ENCODE data around the gene GRID2. TPM values are rescaled to one million over a fixed set of nuclear protein-coding genes. Genes with fewer than 3 reads are reported as not detected.
A peak's percentile ranks its signal among the peaks of the same experiment; 100 is the strongest.

Gene GRID2
- total RNA-seq, 1 experiment from 2014 or later, result 2.2 TPM

- H3K9ac ChIP-seq (ENCODE audit: low read length), result no peak overlapping the region
- ATAC-seq (no peak), DNase-seq (no peak)
- H3K79me2 ChIP-seq (ENCODE audit: low read length), result no peaks in the 10 kb centered on the region
- no TSS peak for BruUV-seq (replicated peaks)
- no peaks in the 10 kb centered on the region for H4K20me1 ChIP-seq (ENCODE audit: low read length)
- no peaks in the 10 kb centered on the region for H3K9me2 ChIP-seq (replicated peaks; ENCODE audit: low read length)
- CTCF ChIA-PET, result no interaction called here
- no peak overlapping the region for H3K4me3 ChIP-seq (ENCODE audit: low read length)
- H3F3A ChIP-seq (ENCODE audit: low read length, unreplicated experiment), result no peaks in the 10 kb centered on the region
- no peaks in the 10 kb centered on the region for H3K36me3 ChIP-seq (ENCODE audit: low read depth, low read length)
- no peak overlapping the region for H3K4me2 ChIP-seq (ENCODE audit: low read length)
- H3K9me3 ChIP-seq (ENCODE audit: low read length), result no peaks in the 10 kb centered on the region
- H3K27ac ChIP-seq (ENCODE audit: low read length), result no peak overlapping the region
- POLR2A ChIA-PET (ENCODE audit: unreplicated experiment), result no interaction called here
- intact Hi-C loops (cut with micrococcal nuclease), result no loop called here
- TF ChIP-seq EZH2phosphoT487 (IDR thresholded peaks at IDR 0.05; ENCODE audit: borderline replicate concordance, low read length), result no peak
- TF ChIP-seq EZH2 (IDR thresholded peaks at IDR 0.05; ENCODE audit: low read length, unreplicated experiment), result no peak
- TF ChIP-seq CTCF (conservative IDR thresholded peaks at IDR 0.05; ENCODE audit: low read depth, low read length), result no peak
- H2AFZ ChIP-seq (ENCODE audit: low read length), result no peak overlapping the region
- H3K4me1 ChIP-seq (ENCODE audit: insufficient read depth, low read length), result no peaks in the 10 kb centered on the region
- no peaks in the 10 kb centered on the region for H3K27me3 ChIP-seq (ENCODE audit: low read length)
Observed at GRCh38 chr4:93416344-93417128, 1112.8 kb downstream of the GRID2 start.

- Histone ChIP-seq H3F3A (ENCODE audit: low read length, unreplicated experiment) (no peaks in the 10 kb centered on the region), H3K79me2 (ENCODE audit: low read length) (no peaks in the 10 kb centered on the region), H3K36me3 (ENCODE audit: low read depth, low read length) (no peaks in the 10 kb centered on the region), H3K27me3 (ENCODE audit: low read length) (no peaks in the 10 kb centered on the region), H3K4me1 (ENCODE audit: insufficient read depth, low read length) (no peaks in the 10 kb centered on the region), H3K27ac (ENCODE audit: low read length) (no peak overlapping the region), H3K9ac (ENCODE audit: low read length) (no peak overlapping the region), H4K20me1 (ENCODE audit: low read length) (no peaks in the 10 kb centered on the region), H2AFZ (ENCODE audit: low read length) (no peak overlapping the region), H3K9me2 (replicated peaks; ENCODE audit: low read length) (no peaks in the 10 kb centered on the region), H3K4me2 (ENCODE audit: low read length) (no peak overlapping the region), H3K9me3 (ENCODE audit: low read length) (no peaks in the 10 kb centered on the region), H3K4me3 (ENCODE audit: low read length) (no peak overlapping the region)
- ATAC-seq, result no peak
- intact Hi-C loops (cut with micrococcal nuclease), result no loop called here
- ChIA-PET POLR2A (ENCODE audit: unreplicated experiment) (no interaction called here), CTCF (no interaction called here)
- no peak for DNase-seq
- no peak for TF ChIP-seq CTCF (conservative IDR thresholded peaks at IDR 0.05; ENCODE audit: low read depth, low read length)
- TF ChIP-seq EZH2phosphoT487 (IDR thresholded peaks at IDR 0.05; ENCODE audit: borderline replicate concordance, low read length), result no peak
- no peak for TF ChIP-seq EZH2 (IDR thresholded peaks at IDR 0.05; ENCODE audit: low read length, unreplicated experiment)
- no TSS peak for BruUV-seq (replicated peaks)
Observed at GRCh38 chr4:93431371-93431770, 1127.6 kb downstream of the GRID2 start.

- Histone ChIP-seq H3K27ac (ENCODE audit: low read length) (no peak overlapping the region), H2AFZ (ENCODE audit: low read length) (no peak overlapping the region), H3K79me2 (ENCODE audit: low read length) (no peaks in the 10 kb centered on the region), H3K4me1 (ENCODE audit: insufficient read depth, low read length) (no peaks in the 10 kb centered on the region), H3K4me3 (ENCODE audit: low read length) (no peak overlapping the region), H3K36me3 (ENCODE audit: low read depth, low read length) (no peaks in the 10 kb centered on the region), H3K27me3 (ENCODE audit: low read length) (no peaks in the 10 kb centered on the region), H3K9ac (ENCODE audit: low read length) (no peak overlapping the region), H3K9me3 (ENCODE audit: low read length) (no peaks in the 10 kb centered on the region), H4K20me1 (ENCODE audit: low read length) (no peaks in the 10 kb centered on the region), H3F3A (ENCODE audit: low read length, unreplicated experiment) (no peaks in the 10 kb centered on the region), H3K4me2 (ENCODE audit: low read length) (no peak overlapping the region), H3K9me2 (replicated peaks; ENCODE audit: low read length) (no peaks in the 10 kb centered on the region)
- POLR2A ChIA-PET (ENCODE audit: unreplicated experiment), result no interaction called here
- DNase-seq (peak; percentile 37), ATAC-seq (peak; percentile 67)
- TF ChIP-seq CTCF (conservative IDR thresholded peaks at IDR 0.05; ENCODE audit: low read depth, low read length) (no peak), EZH2 (IDR thresholded peaks at IDR 0.05; ENCODE audit: low read length, unreplicated experiment) (no peak), EZH2phosphoT487 (IDR thresholded peaks at IDR 0.05; ENCODE audit: borderline replicate concordance, low read length) (no peak)
- intact Hi-C loops (cut with micrococcal nuclease), result no loop called here
- BruUV-seq (replicated peaks), result no TSS peak
- CTCF ChIA-PET, result no interaction called here
Observed at GRCh38 chr4:93433840-93434239, 1130.1 kb downstream of the GRID2 start.
